WTC11 (cell line): ENCODE results near the gene CLDN5. TPM values are rescaled to one million over a fixed set of nuclear protein-coding genes. Genes with fewer than 3 reads are reported as not detected.

Experiments used
- ATAC-seq: fragments of 200-7000 bp; cut with Tn5 transposase; 2 replicates; pipeline ENCODE4 v1.10.0; 2021; ENCODE audit warnings: mild to moderate bottlenecking, moderate library complexity
- CTCF ChIA-PET: fragments of 300-600 bp; sonication (Branson Sonifier 250); formaldehyde crosslinking; loops from one replicate; lab custom pipeline; 2021; ENCODE audit warnings: antibody characterized with exemption; lab: Charles Lee
- POLR2A ChIA-PET: fragments of 350-600 bp; sonication (Branson Sonifier 250); formaldehyde crosslinking; loops from one replicate; lab custom pipeline; 2021; ENCODE audit warnings: antibody characterized with exemption; lab: Charles Lee
- DNase-seq: peaks from one replicate; pipeline ENCODE4 v3.0.0; 2021; ENCODE audit warnings: low spot score
- H3K27ac Mint-ChIP-seq: 2 replicates; pipeline ENCODE4 v1.8.0; 2021; ENCODE audit warnings: mixed read lengths
- H3K27me3 Mint-ChIP-seq: 2 replicates; pipeline ENCODE4 v1.8.0; 2021; ENCODE audit warnings: low read depth, mild to moderate bottlenecking, moderate library complexity, mixed read lengths
- H3K36me3 Mint-ChIP-seq: 2 replicates; pipeline ENCODE4 v1.8.0; 2021; ENCODE audit warnings: mixed read lengths
- H3K4me1 Mint-ChIP-seq: 2 replicates; pipeline ENCODE4 v1.8.0; 2022; ENCODE audit warnings: mixed read lengths
- H3K4me3 Mint-ChIP-seq: 2 replicates; pipeline ENCODE4 v1.8.0; 2021; ENCODE audit warnings: mild to moderate bottlenecking, moderate library complexity, mixed read lengths
- H3K9me3 Mint-ChIP-seq: 2 replicates; pipeline ENCODE4 v1.8.0; 2021; ENCODE audit warnings: mixed read lengths
- ATF1 ChIP-seq: sonication (generic); formaldehyde crosslinking; IDR thresholded peaks from 2 replicates; pipeline ENCODE4 v1.8.1; 2023; ENCODE audit warnings: mild to moderate bottlenecking, moderate library complexity, missing genetic modification reagents
- CREB1 ChIP-seq: sonication (generic); formaldehyde crosslinking; IDR thresholded peaks from 2 replicates; pipeline ENCODE4 v1.8.0; 2023; ENCODE audit warnings: mild to moderate bottlenecking, missing genetic modification reagents
- ELF4 ChIP-seq: sonication (generic); formaldehyde crosslinking; IDR thresholded peaks from 2 replicates; pipeline ENCODE4 v1.8.1; 2022; ENCODE audit warnings: low read depth, mild to moderate bottlenecking, moderate library complexity, missing genetic modification reagents
- ESRRA ChIP-seq: sonication (generic); formaldehyde crosslinking; IDR thresholded peaks from 2 replicates; pipeline ENCODE4 v1.8.1; 2022; ENCODE audit warnings: mild to moderate bottlenecking, missing genetic modification reagents, borderline replicate concordance
- GRHL2 ChIP-seq: fragments of 250-450 bp; sonication (Bioruptor Pico); IDR thresholded peaks from 2 replicates; pipeline ENCODE4 v1.8.0; 2022; ENCODE audit warnings: mild to moderate bottlenecking, moderate library complexity; ENCODE audit not compliant: insufficient replicate concordance, severe bottlenecking
- IRF2 ChIP-seq: sonication (generic); formaldehyde crosslinking; IDR thresholded peaks from 2 replicates; pipeline ENCODE4 v1.8.0; 2022; ENCODE audit warnings: low read depth, missing genetic modification reagents, borderline replicate concordance
- KAT7 ChIP-seq: sonication (generic); formaldehyde crosslinking; IDR thresholded peaks from 2 replicates; pipeline ENCODE4 v1.8.1; 2023; ENCODE audit warnings: missing genetic modification reagents, mild to moderate bottlenecking, borderline replicate concordance
- MAX ChIP-seq: sonication (generic); formaldehyde crosslinking; IDR thresholded peaks from 2 replicates; pipeline ENCODE4 v1.8.0; 2022; ENCODE audit warnings: mild to moderate bottlenecking, missing genetic modification reagents
- NFE2L1 ChIP-seq: sonication (generic); formaldehyde crosslinking; IDR thresholded peaks from 2 replicates; pipeline ENCODE4 v1.8.1; 2023; ENCODE audit warnings: missing genetic modification reagents
- PREB ChIP-seq: sonication (generic); formaldehyde crosslinking; IDR thresholded peaks from 2 replicates; pipeline ENCODE4 v1.8.1; 2022; ENCODE audit warnings: mild to moderate bottlenecking, missing genetic modification reagents, moderate library complexity, borderline replicate concordance
- SMAD4 ChIP-seq: sonication (generic); formaldehyde crosslinking; IDR thresholded peaks from 2 replicates; pipeline ENCODE4 v1.8.0; 2022; ENCODE audit warnings: mild to moderate bottlenecking, missing genetic modification reagents
- TEAD4 ChIP-seq: sonication (generic); formaldehyde crosslinking; IDR thresholded peaks from 2 replicates; pipeline ENCODE4 v1.8.0; 2022; ENCODE audit warnings: mild to moderate bottlenecking, missing genetic modification reagents
- USF2 ChIP-seq: sonication (generic); formaldehyde crosslinking; IDR thresholded peaks from 2 replicates; pipeline ENCODE4 v1.8.1; 2023; ENCODE audit warnings: mild to moderate bottlenecking, missing genetic modification reagents, moderate library complexity
- ZNF121 ChIP-seq: sonication (generic); formaldehyde crosslinking; IDR thresholded peaks from 2 replicates; pipeline ENCODE4 v1.8.0; 2023; ENCODE audit warnings: missing genetic modification reagents
- ZNF138 ChIP-seq: sonication (generic); formaldehyde crosslinking; conservative IDR thresholded peaks from 2 replicates; pipeline ENCODE4 v1.8.1; 2022; ENCODE audit warnings: mild to moderate bottlenecking, moderate library complexity, missing genetic modification reagents
- ZNF416 ChIP-seq: fragments of 250-450 bp; sonication (Bioruptor Pico); IDR thresholded peaks from 2 replicates; pipeline ENCODE4 v1.9.0; 2021; ENCODE audit warnings: mild to moderate bottlenecking, inconsistent platforms
- ZNF512 ChIP-seq: sonication (generic); formaldehyde crosslinking; IDR thresholded peaks from 2 replicates; pipeline ENCODE4 v1.8.1; 2022; ENCODE audit warnings: missing genetic modification reagents, borderline replicate concordance
- total RNA-seq: library from RNA; stranded (reverse); gene quantifications from 3 replicates; pipeline ENCODE4 v1.2.3, GENCODE V29; 2021

The CLDN5 gene
- total RNA-seq, 1 experiment from 2014 or later, result 1.0 TPM

GRCh38 chr22:19483481-19484244 is 40.5 kb downstream of the CLDN5 start:
- POLR2A ChIA-PET, result interaction anchor here (0.6 kb wide), 1 partner anchor 1426 kb away, joined by 3 read pairs; no protein-coding TSS in a partner anchor
- Mint-ChIP-seq H3K27me3 (no peaks in the 10 kb centered on the region), H3K4me3 (no peak overlapping the region), H3K9me3 (no peaks in the 10 kb centered on the region), H3K27ac (no peak overlapping the region), H3K4me1 (peaks cover 12% of the 10 kb centered on the region), H3K36me3 (peaks cover 47% of the 10 kb centered on the region)
- ATAC-seq (no peak), DNase-seq (no peak)
- CTCF ChIA-PET, result interaction anchor here (1.5 kb wide), 1 partner anchor 9 kb away, joined by 5 read pairs; no protein-coding TSS in a partner anchor
- no peak for TF ChIP-seq GRHL2 (CRISPR knock-in tag)
- TF ChIP-seq CREB1, result no peak
- TF ChIP-seq ESRRA (CRISPR knock-in tag), result no peak
- no peak for TF ChIP-seq KAT7 (CRISPR knock-in tag)
- no peak for TF ChIP-seq TEAD4
- no peak for TF ChIP-seq SMAD4 (CRISPR knock-in tag)
- no peak for TF ChIP-seq ZNF416 (CRISPR knock-in tag)
- TF ChIP-seq ZNF512 (CRISPR knock-in tag), result no peak

GRCh38 chr22:19482297-19482696 is 41.9 kb downstream of the CLDN5 start:
- CTCF ChIA-PET, result no interaction called here
- TF ChIP-seq ATF1 (CRISPR knock-in tag) (no peak), KAT7 (CRISPR knock-in tag) (no peak), MAX (CRISPR knock-in tag) (no peak), ZNF121 (no peak), USF2 (no peak), NFE2L1 (no peak), ELF4 (CRISPR knock-in tag) (no peak)
- POLR2A ChIA-PET, result no interaction called here
- Mint-ChIP-seq H3K4me3 (no peak overlapping the region), H3K9me3 (no peaks in the 10 kb centered on the region), H3K36me3 (peaks cover 37% of the 10 kb centered on the region), H3K4me1 (peaks cover 21% of the 10 kb centered on the region), H3K27ac (no peak overlapping the region), H3K27me3 (no peaks in the 10 kb centered on the region)
- DNase-seq (no peak), ATAC-seq (no peak)

GRCh38 chr22:19480789-19481188 is 43.4 kb downstream of the CLDN5 start:
- POLR2A ChIA-PET, result no interaction called here
- CTCF ChIA-PET, result interaction anchor here (0.7 to 2.9 kb wide), 3 partner anchors 149 to 215 kb away, joined by 3 to 18 read pairs (median 3); no protein-coding TSS in a partner anchor
- Mint-ChIP-seq H3K9me3 (no peaks in the 10 kb centered on the region), H3K36me3 (peaks cover 31% of the 10 kb centered on the region), H3K27ac (peak overlapping the region; percentile 99; the same call in 1 of the 2 replicates), H3K4me1 (peaks cover 23% of the 10 kb centered on the region), H3K27me3 (no peaks in the 10 kb centered on the region), H3K4me3 (peak overlapping the region; percentile 96)
- ATAC-seq (no peak), DNase-seq (no peak)
- TF ChIP-seq ZNF138 (CRISPR knock-in tag) (no peak), IRF2 (CRISPR knock-in tag) (no peak), SMAD4 (CRISPR knock-in tag) (no peak), PREB (CRISPR knock-in tag) (no peak)
